K562 (cell line): ENCODE results near the gene NQO2. TPM values are rescaled to one million over a fixed set of nuclear protein-coding genes. Genes with fewer than 3 reads are reported as not detected.

ENCODE experiments used
- ADNP ChIP-seq: fragments of 200-800 bp; sonication (Bioruptor generic); IDR thresholded peaks from 2 replicates; pipeline ENCODE4 v1.6.1; 2016; ENCODE audit warnings: missing genetic modification characterization, missing compliant biosample characterization
- COPS2 ChIP-seq: fragments of 450-650 bp; conservative IDR thresholded peaks from 2 replicates; pipeline ENCODE4 v1.6.1; 2016; ENCODE audit warnings: mild to moderate bottlenecking, moderate library complexity
- ERF ChIP-seq: fragments of 450-650 bp; formaldehyde crosslinking; IDR thresholded peaks from 2 replicates; pipeline ENCODE4 v1.4.0; 2020; ENCODE audit warnings: mild to moderate bottlenecking, mixed read lengths
- HMG20A ChIP-seq: fragments of 450-650 bp; formaldehyde crosslinking; conservative IDR thresholded peaks from 2 replicates; pipeline ENCODE4 v1.4.0; 2020; ENCODE audit warnings: mild to moderate bottlenecking, mixed read lengths
- MAFG ChIP-seq: fragments of 450-650 bp; conservative IDR thresholded peaks from 2 replicates; pipeline ENCODE4 v1.6.1; 2016; ENCODE audit warnings: missing genetic modification characterization, missing compliant biosample characterization
- MTA2 ChIP-seq: fragments of 450-650 bp; IDR thresholded peaks from 2 replicates; pipeline ENCODE4 v1.6.1; 2016; ENCODE audit warnings: low read depth
- POU5F1 ChIP-seq: fragments of 150-350 bp; IDR thresholded peaks from 2 replicates; pipeline ENCODE4 v1.6.1; 2014; ENCODE audit warnings: borderline replicate concordance, low read length, low read depth, mild to moderate bottlenecking; ENCODE audit not compliant: partially characterized antibody
- SMAD4 ChIP-seq: fragments of 250-450 bp; sonication (Bioruptor Pico); conservative IDR thresholded peaks from 2 replicates; pipeline ENCODE4 v1.8.0; 2021; ENCODE audit warnings: inconsistent platforms, mild to moderate bottlenecking, moderate library complexity
- TEAD4 ChIP-seq, 2 experiments: sonication (generic) in 1 of 2; formaldehyde crosslinking in 1 of 2; IDR thresholded peaks; 2 replicates each; pipeline versions ENCODE4 v1.6.1 to v1.8.0; 2012 to 2022; ENCODE audit warnings: borderline replicate concordance in 1 of 2, inconsistent platforms in 1 of 2, low read length in 1 of 2, mild to moderate bottlenecking in 1 of 2, missing genetic modification reagents in 1 of 2
- XRCC3 ChIP-seq: fragments of 450-650 bp; IDR thresholded peaks from 2 replicates; pipeline ENCODE4 v1.6.1; 2017; ENCODE audit warnings: mild to moderate bottlenecking, moderate library complexity
- ZNF445 ChIP-seq: fragments of 250-450 bp; sonication (Bioruptor Pico); IDR thresholded peaks from 2 replicates; pipeline ENCODE4 v1.4.0; 2020; ENCODE audit warnings: low read depth, mild to moderate bottlenecking, moderate library complexity
- polyA plus RNA-seq, 8 experiments: library from polyadenylated mRNA; depleted of rRNA in 4 of 8; stranded (reverse) in 5 of 8; unstranded in 3 of 8; fragments of >200 nt; fragmentation: Nextera tagmentation in 2 of 8; fragmentation: Illumina TruSeq in 1 of 8; extraction: Ambion mirVana in 2 of 8; extraction: Trizol in 1 of 8; gene quantifications; 2 replicates each; pipeline versions ENCODE4 v1.2.1 to v1.2.3, GENCODE V29; 2011 to 2014; ENCODE audit warnings: inconsistent platforms in 1 of 8, missing spikeins in 1 of 8
- total RNA-seq, 7 experiments: library from RNA; depleted of rRNA in 6 of 7; stranded (reverse); fragments of >200 nt in 6 of 7; fragmentation: Illumina TruSeq in 2 of 7; extraction: Trizol in 2 of 7; gene quantifications; 2 replicates each; pipeline versions ENCODE4 v1.2.1 to v1.2.3, GENCODE V29; 2011 to 2021; ENCODE audit warnings: low replicate concordance in 1 of 7
- TF ChIP-seq, protein P1 (sequence below): sonication (generic); formaldehyde crosslinking; IDR thresholded peaks from 2 replicates; pipeline ENCODE4 v1.8.1; 2023; ENCODE audit warnings: mild to moderate bottlenecking, missing genetic modification reagents
- TF ChIP-seq, protein P2 (sequence below): fragments of 250-450 bp; sonication (Bioruptor Pico); IDR thresholded peaks from 2 replicates; pipeline ENCODE4 v1.8.0; 2022; ENCODE audit warnings: inconsistent platforms
- TF ChIP-seq, protein P3 (sequence below): fragments of 450-650 bp; formaldehyde crosslinking; IDR thresholded peaks from 2 replicates; pipeline ENCODE4 v1.4.0; 2020; ENCODE audit warnings: mild to moderate bottlenecking, moderate library complexity
- TF ChIP-seq, protein P4 (sequence below), 3 experiments: fragments of 200-800 bp in 1 of 3; sonication (Bioruptor generic) in 1 of 3; sonication (generic) in 1 of 3; formaldehyde crosslinking in 1 of 3; IDR thresholded peaks; 2 replicates each; pipeline versions ENCODE4 v1.6.1 to v1.8.0; 2016 to 2022; ENCODE audit warnings: mild to moderate bottlenecking in 2 of 3, missing compliant biosample characterization in 2 of 3, missing genetic modification characterization in 2 of 3, missing genetic modification reagents in 1 of 3

NQO2 gene
- total and polyA plus RNA-seq, 9 of the 15 experiments (the other 6 are each of a cell fraction or from before 2014, with no cell fraction given): 54.6 to 214 (median 116) TPM

DNA sequence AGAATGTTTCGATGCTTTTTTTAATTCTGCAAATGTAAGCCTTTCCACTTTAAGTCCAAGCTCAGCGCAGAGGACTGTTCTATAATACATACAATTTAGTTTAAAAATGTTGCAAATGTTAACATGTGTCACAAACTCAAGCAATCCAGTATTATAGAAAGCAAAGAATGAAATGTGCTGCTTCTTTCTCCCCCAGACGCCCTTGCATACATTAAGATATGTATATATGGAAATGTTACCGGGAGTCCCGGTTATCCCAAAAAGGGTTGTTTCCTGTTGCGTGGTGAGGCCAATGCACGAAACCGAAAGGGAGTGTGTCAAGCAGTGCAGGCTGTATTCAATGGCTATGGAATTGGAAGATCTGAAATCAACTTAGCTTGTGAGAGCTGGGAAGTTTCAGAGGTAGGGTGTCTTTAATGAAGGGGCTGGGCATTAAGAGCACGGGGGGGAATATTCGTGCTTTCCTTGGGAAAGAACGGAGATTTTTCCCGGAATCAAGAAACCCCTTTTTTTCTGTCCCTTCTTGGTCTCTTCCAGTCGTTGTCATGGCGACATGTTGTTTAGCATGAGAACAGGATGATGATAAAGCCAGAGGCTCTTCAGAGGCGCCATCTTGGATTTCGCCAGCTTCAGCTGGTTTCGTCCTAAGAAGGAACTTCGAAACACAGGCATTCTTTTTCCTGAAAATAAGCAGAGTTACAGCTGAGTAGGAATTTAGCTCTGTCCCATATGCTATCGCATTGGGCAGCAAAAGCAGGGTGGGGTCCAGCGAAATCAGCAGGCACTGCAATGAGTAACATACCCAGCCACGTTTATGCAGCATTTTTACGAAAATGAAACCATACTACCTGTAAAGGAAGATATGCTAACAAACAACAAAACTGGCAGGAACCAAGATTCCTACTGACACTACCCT is 10.1 kb upstream of the NQO2 start (continued):
- TF ChIP-seq MTA2: peak; percentile 7; the same call in 1 of the 2 replicates
- TF ChIP-seq, protein P1, sequence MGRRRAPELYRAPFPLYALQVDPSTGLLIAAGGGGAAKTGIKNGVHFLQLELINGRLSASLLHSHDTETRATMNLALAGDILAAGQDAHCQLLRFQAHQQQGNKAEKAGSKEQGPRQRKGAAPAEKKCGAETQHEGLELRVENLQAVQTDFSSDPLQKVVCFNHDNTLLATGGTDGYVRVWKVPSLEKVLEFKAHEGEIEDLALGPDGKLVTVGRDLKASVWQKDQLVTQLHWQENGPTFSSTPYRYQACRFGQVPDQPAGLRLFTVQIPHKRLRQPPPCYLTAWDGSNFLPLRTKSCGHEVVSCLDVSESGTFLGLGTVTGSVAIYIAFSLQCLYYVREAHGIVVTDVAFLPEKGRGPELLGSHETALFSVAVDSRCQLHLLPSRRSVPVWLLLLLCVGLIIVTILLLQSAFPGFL (CRISPR knock-in tag): no peak
- TF ChIP-seq, protein P2, sequence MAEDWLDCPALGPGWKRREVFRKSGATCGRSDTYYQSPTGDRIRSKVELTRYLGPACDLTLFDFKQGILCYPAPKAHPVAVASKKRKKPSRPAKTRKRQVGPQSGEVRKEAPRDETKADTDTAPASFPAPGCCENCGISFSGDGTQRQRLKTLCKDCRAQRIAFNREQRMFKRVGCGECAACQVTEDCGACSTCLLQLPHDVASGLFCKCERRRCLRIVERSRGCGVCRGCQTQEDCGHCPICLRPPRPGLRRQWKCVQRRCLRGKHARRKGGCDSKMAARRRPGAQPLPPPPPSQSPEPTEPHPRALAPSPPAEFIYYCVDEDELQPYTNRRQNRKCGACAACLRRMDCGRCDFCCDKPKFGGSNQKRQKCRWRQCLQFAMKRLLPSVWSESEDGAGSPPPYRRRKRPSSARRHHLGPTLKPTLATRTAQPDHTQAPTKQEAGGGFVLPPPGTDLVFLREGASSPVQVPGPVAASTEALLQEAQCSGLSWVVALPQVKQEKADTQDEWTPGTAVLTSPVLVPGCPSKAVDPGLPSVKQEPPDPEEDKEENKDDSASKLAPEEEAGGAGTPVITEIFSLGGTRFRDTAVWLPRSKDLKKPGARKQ (CRISPR knock-in tag): no peak
- no peak for TF ChIP-seq ADNP (tag)
- TF ChIP-seq MAFG: no peak
- TF ChIP-seq, protein P3, sequence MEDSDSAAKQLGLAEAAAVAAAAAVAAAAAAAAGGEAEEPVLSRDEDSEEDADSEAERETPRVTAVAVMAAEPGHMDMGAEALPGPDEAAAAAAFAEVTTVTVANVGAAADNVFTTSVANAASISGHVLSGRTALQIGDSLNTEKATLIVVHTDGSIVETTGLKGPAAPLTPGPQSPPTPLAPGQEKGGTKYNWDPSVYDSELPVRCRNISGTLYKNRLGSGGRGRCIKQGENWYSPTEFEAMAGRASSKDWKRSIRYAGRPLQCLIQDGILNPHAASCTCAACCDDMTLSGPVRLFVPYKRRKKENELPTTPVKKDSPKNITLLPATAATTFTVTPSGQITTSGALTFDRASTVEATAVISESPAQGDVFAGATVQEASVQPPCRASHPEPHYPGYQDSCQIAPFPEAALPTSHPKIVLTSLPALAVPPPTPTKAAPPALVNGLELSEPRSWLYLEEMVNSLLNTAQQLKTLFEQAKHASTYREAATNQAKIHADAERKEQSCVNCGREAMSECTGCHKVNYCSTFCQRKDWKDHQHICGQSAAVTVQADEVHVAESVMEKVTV (CRISPR knock-in tag): peak; percentile 4; the same call in 1 of the 2 replicates
- TF ChIP-seq ERF: peak; percentile 20; the same call in 1 of the 2 replicates
- no peak for TF ChIP-seq SMAD4
- TF ChIP-seq HMG20A (CRISPR knock-in tag): no peak
- TF ChIP-seq, protein P4, sequence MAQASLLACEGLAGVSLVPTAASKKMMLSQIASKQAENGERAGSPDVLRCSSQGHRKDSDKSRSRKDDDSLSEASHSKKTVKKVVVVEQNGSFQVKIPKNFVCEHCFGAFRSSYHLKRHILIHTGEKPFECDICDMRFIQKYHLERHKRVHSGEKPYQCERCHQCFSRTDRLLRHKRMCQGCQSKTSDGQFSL (CRISPR knock-in tag; IDR thresholded peaks at IDR 0.05): no peak
- TF ChIP-seq, protein P4 (tag; IDR thresholded peaks at IDR 0.05): no peak
- no peak for TF ChIP-seq ZNF445 (CRISPR knock-in tag)
- TF ChIP-seq XRCC3: no peak
- peak; percentile 20 for TF ChIP-seq POU5F1
- TF ChIP-seq COPS2: no peak
- TF ChIP-seq TEAD4 (IDR thresholded peaks at IDR 0.05; ENCODE audit: low read length): peak; percentile 63; the same call in 1 of the 2 replicates
- no peak for TF ChIP-seq TEAD4 (CRISPR knock-in tag; IDR thresholded peaks at IDR 0.05; ENCODE audit: borderline replicate concordance)
